Retina (tissue), 1 donor: ENCODE measurements around the gene IGFL4.

Source experiments
- DNase-seq: peaks from one replicate; pipeline ENCODE4 v3.0.0-alpha.2; 2016

Gene IGFL4

GRCh38 chr19:46018729-46019251 lies 22.0 kb downstream of the IGFL4 start:
- DNase-seq: no peak

DNA sequence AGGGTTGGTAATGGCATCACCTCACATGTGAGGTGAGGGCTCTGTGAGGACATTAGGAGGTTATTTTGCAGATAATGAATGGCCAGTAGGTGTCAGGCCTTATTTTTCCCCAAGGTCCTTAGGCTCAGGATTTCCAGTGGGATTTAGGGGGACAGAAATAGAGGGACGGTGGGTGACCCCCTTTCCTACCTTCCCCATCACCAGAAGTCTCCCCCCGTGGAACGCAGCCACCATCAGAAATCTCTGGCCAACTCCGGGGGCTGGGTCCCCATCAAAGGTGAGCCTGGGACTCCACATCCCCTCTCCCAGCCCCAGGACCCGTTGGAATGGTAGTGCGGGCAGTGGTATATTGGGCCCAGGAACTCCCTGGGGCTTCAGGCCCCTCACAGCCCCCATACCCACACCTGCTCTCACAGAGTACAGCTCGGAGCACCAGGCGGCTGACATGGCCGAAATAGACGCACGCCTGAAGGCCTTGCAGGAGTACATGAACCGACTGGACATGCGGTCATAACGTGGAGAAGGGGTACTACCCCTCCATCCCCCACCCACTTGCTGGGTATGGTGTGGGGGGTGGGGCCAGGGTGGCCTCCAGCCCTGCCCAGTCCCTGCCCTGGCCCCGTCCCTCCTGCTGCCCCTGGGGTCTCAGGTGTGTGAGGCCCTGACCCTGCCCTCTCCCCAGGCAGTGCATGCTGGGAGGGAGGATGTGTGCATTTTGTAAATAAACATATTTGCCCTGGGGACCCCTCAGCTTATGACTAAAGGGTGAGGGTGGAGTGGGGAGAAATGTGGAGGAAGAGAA lies 22.7 kb downstream of the IGFL4 start:
- DNase-seq: no peak

GRCh38 chr19:46017095-46017429 lies 23.7 kb downstream of the IGFL4 start:
- DNase-seq: no peak

DNA sequence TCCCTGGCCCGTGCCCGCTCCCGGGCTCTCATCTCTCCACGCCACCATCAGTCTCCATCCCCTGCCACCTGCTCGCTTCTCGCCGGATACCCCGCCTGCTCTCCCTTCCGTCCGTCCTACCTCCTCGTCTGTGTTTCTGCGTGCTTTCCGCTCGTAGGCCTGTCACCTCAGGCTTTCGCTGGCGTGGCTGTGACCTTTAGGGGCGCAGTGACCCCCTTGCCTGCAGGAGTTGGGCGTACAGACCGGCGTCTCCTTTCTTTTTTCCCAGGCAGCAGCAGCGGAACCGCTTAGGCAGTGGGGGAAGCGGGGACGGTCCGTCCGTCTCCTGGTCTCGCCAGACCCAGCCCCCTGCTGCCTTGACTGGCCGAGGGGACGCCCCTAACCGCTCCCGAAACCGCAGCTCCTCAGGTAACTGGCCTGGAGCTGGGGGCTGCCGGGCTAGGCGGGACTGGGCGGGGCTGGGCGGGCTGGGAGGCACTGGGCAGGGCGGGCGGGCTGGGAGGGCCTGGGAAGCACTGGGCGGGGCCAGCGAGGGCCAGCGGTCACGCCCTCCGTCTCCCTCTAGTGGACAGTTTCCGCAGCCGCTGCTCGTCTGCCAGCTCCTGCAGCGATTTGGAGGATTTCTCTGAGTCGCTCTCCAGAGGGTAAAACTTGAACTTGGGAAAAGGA lies 24.2 kb downstream of the IGFL4 start:
- DNase-seq: peak; percentile 86

DNA sequence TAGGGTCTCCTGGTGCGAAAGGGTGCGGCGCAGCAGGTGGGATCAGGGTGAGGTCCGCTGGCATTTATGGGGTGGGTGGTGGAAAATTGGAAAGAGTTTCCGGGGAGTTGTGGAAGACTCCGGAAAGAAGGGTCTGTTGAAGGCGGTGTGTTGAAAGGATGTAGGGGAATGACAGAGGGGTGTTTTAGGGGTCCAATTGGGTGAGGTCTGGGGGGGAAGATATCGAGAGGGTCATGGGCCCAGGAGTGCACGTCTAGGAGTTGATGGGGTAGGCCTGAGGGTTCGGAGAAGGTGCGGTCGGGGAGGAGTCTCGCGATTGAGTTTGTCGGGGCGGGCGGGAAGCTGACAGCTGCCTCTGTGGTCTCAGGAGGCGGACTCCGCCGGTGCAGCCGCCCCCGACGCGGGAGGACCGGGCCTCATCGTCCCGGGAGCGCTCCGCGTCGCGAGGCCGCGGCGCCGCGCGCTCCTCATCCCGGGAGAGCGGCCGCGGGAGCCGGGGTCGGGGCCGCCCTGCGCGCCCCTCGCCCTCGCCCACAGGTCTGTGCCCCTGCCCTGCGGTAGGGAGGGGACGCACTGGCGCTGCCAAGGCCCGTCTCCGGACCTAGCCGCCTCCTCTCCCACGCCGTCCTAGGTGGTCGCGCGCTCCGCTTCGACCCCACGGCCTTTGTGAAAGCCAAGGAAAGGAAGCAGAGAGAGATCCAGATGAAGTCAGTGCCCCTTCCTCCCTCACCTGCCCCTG lies 24.9 kb downstream of the IGFL4 start:
- DNase-seq: peak; percentile 46

GRCh38 chr19:46014941-46015686 lies 25.7 kb downstream of the IGFL4 start:
- DNase-seq: peak; percentile 75

- no peak for DNase-seq
Measured at GRCh38 chr19:46014534-46014933, 26.3 kb downstream of the IGFL4 start.

DNA sequence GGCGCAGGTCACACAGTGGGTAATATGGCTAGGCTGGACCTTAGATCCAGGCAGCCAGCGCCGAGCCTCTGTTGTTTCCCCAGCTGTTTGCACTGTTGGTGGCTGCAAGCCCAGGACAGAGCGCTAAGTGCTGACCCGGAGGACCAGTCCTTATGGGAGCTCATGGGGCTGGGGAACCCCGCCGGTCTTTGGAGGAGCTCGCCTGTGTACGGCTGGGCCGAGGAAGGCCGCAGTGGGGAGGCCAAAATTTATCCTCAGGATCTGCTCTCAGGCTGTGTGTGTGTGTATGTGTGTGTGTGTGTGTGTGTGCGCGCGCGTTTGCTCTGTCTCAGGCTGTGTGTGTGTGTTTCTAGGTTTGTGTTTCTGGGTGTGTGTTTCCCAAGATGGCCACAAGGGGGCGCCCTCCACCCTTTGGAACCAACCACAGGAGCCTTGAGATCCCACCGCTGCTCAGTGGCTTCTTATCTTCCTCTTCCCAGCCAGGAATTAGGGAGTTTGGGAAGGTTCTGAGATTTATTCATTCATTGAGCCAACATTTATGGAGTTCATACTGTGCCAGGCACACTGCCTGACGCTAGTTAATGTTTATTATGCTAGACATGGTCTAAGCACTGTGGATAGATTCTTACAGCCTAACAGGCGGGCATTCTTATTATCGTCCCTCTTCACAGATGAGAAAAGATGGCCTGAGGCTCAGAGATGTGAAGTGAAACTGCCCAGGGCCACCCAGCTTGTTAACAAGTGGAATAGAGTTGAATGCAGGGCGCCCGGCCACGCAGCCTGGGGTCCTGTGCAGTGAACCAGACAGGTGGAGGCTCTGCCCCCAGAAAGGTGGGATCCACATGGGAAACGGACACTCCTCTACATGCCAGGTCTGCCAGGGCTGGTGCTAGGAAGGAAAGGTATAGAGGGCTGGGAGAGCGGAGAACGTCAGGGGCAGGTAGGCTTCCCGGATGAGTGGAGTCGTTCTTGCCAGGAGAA lies 31.0 kb downstream of the IGFL4 start:
- DNase-seq: peak; percentile 87

DNA sequence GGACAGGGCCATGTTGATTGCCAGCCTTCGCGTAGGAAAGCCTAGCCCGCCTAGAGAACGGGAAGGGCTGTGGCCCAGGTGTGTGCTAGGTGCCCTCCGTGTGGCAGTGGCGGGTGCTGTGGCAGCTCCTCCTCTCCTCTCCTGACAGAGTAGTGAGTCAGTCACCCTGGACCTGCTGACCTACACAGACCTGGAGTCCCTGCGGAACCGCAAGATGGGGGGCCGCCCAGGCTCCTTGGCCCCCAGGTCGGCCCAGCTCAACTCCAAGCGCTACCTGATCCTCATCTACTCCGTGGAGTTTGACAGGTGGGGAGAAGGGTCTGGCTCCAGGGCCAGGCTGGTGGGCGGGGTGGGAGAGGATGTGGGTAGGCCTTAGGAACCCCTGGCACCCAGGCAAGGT lies 34.4 kb downstream of the IGFL4 start:
- DNase-seq: no peak

- DNase-seq: no peak
Measured at GRCh38 chr19:46002678-46003275, 38.0 kb downstream of the IGFL4 start.

DNA sequence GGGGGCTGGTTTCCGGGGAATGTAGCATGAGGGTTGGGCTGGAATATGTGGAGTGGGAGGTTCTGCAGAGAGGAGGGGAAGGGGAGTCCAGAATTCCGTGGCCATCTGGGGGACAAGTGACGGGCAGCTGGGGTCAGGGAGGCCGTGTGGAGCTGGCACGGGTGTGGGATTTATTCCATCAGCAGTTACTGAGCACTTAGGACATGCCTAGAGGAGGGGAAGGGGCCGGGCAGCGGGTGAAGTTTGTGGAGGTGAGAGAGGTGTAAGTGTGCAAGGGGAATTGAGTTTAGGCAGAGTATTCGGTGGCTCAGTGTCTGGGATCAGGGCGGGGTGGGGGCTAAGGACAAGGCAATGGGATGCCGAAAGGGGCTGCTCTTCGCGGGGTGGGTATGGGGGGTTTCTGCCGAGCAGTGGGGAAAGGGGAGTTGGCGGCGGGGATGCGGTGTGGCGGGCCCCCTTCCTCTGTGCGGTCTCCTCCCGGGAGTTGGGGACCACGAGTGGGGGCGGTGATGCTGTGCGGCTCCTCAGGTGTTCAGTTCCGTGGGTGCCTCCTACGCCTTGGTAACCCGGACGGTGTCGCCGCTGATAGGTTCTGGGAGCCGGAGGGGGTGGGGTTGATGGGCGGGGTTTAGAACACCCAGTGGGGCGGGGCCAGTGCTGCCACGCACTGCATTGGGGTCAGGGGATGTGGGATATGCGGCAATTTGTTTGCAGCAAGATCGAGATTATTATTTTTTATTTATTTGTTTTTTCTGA lies 40.1 kb downstream of the IGFL4 start:
- DNase-seq: peak; percentile 31

GRCh38 chr19:45999653-46000121 lies 41.1 kb downstream of the IGFL4 start:
- DNase-seq: peak; percentile 77

- DNase-seq: no peak
Measured at GRCh38 chr19:45998834-45999233, 42.0 kb downstream of the IGFL4 start.

- no peak for DNase-seq
Measured at GRCh38 chr19:45996933-45997332, 43.9 kb downstream of the IGFL4 start.

DNA sequence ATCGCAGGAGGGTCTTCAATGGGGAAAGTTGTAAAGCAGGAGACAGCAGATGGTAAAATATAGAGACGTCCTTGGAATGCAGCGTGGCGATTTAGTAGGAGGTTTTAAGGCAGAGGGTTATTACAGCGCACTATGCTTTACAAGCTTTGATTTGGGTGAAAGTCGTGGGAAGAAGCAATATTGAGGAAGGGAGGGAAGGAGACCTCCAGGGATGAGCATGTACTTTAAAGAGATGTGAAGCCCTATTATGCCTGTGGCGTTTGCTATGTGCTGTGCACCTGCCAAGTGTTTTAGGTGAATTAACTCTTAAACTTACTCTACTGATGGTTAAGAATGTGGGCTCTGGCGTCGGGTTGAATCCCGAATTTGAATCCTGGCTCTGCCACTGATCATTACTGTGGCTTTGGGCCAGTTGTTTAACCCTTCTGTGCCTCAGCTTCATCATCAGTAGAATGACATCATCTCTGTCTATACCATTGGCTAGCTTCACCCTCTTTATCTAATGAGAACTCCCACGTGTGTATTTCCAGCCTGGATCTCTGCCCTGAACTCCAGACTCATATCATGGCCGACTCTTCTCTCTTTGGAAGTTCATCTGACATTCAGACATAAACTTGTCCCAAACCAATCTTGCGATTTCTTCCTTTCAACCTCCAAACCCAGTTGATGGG lies 45.0 kb downstream of the IGFL4 start:
- no peak for DNase-seq

DNA sequence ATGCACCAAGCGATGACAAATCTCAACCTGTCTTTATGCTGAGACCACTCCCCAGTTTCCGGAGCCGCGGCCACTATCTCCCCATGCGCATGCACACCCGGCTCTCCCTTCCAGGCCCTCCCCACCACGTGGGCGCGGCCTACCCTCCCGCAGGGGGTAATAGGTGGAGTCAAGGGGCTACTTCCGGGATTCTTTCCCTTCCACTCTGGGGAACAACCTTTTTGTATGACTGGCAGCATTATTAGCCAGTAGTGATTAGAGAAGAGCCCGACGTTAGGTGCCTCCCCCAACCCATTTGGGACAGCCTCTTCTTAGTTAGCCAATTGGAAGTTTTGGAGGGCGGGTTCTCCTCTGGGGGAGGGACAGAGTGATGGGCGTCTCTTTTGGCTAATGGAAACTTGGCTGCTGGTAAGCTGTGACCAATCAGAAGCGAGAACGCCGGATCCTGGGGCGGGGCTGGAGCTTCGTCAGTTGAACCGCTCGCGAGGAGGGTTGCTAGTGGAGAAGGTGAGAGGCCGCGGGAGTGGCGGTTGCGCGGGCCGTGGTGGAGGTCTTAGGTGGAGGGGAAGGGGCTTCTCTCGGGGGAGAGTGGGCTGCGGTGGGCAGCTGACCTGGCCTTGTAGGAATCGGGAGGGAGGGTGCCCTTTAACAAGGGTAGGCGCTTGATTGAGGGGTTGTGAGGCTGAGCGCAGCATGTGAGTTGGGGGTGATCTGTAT lies 45.6 kb downstream of the IGFL4 start, which contains the start of gene CCDC61:
Gene CCDC61, plus strand, starts transcription at position 470 of the 717 bp plus-strand sequence. CDS start 7,552 bp downstream, outside the sequence.
- peak; percentile 100 for DNase-seq

GRCh38 chr19:45994456-45994997 lies 46.3 kb downstream of the IGFL4 start:
- DNase-seq: no peak

- no peak for DNase-seq
Measured at GRCh38 chr19:45990113-45990728, 50.6 kb downstream of the IGFL4 start.
